HL-60 (cell line): ENCODE measurements around the gene CYP27B1.

Experiments used
- DNase-seq, 2 experiments: peaks; one replicate each; pipeline ENCODE4 v3.0.0-alpha.2; 2010 to 2020; ENCODE audit warnings: low read depth in 1 of 2, low spot score in 1 of 2
- H3K27ac ChIP-seq: fragments of 250-450 bp; sonication (Bioruptor Pico); replicated peaks from 2 replicates; pipeline ENCODE4 v1.5.1; 2020; ENCODE audit warnings: mild to moderate bottlenecking, moderate library complexity
- H3K27me3 ChIP-seq: fragments of 250-450 bp; sonication (Bioruptor Pico); 2 replicates; pipeline ENCODE4 v1.5.1; 2021; ENCODE audit warnings: mild to moderate bottlenecking, moderate library complexity; ENCODE audit not compliant: insufficient read depth, poor library complexity, severe bottlenecking
- H3K4me3 ChIP-seq: replicated peaks from 2 replicates; pipeline ENCODE4 v1.5.1; 2011; ENCODE audit warnings: mild to moderate bottlenecking, control low read depth, low read length; ENCODE audit not compliant: insufficient read depth
- CTCF ChIP-seq: IDR thresholded peaks from one replicate; pipeline ENCODE4 v1.5.1; 2011; ENCODE audit warnings: low read length, control low read depth, inconsistent platforms; ENCODE audit not compliant: insufficient read depth
- GABPA ChIP-seq: IDR thresholded peaks from 2 replicates; pipeline ENCODE4 v1.6.1; 2012; ENCODE audit warnings: low read depth
- POLR2AphosphoS5 ChIP-seq: IDR thresholded peaks from 2 replicates; pipeline ENCODE4 v1.6.1; 2012; ENCODE audit warnings: low read depth
- REST ChIP-seq: IDR thresholded peaks from 2 replicates; pipeline ENCODE4 v1.6.1; 2012; ENCODE audit warnings: low read depth; ENCODE audit not compliant: insufficient replicate concordance
- SPI1 ChIP-seq: IDR thresholded peaks from 2 replicates; pipeline ENCODE4 v1.6.1; 2012; ENCODE audit warnings: low read depth, mild to moderate bottlenecking, borderline replicate concordance

Gene CYP27B1

GRCh38 chr12:57731411-57732080 is 35.3 kb downstream of the CYP27B1 start:
- H3K27me3 ChIP-seq: no peaks in the 10 kb centered on the region
- no peak overlapping the region for H3K4me3 ChIP-seq
- no peak for DNase-seq
- no peak for TF ChIP-seq REST
- no peak for TF ChIP-seq CTCF
- TF ChIP-seq POLR2AphosphoS5: no peak
- TF ChIP-seq SPI1: no peak
- no peak for TF ChIP-seq GABPA
- H3K27ac ChIP-seq: no peak overlapping the region

- Histone ChIP-seq H3K27ac (no peak overlapping the region), H3K4me3 (no peak overlapping the region), H3K27me3 (no peaks in the 10 kb centered on the region)
- TF ChIP-seq GABPA (no peak), CTCF (no peak), SPI1 (no peak), REST (no peak)
- no peak for DNase-seq
Observed at GRCh38 chr12:57730336-57731067, 36.4 kb downstream of the CYP27B1 start.

GRCh38 chr12:57729321-57729844 is 37.5 kb downstream of the CYP27B1 start:
- TF ChIP-seq CTCF (no peak), REST (no peak), GABPA (no peak), POLR2AphosphoS5 (no peak), SPI1 (no peak)
- Histone ChIP-seq H3K4me3 (no peak overlapping the region), H3K27ac (no peak overlapping the region), H3K27me3 (no peaks in the 10 kb centered on the region)
- DNase-seq: no peak
